Stimulated activated CD4-positive, alpha-beta T cell treated with anti-CD3 and anti-CD28 coated beads, Interleukin-4, amount 100 ng/mL, for 4 hours (primary cell): ENCODE data around the gene MANSC4.
A peak's percentile ranks its signal among the peaks of the same experiment; 100 is the strongest.

ENCODE experiments used
- DNase-seq, 2 experiments: peaks; one replicate each; pipeline ENCODE4 v3.0.0-alpha.2; 2020

MANSC4 gene

DNA sequence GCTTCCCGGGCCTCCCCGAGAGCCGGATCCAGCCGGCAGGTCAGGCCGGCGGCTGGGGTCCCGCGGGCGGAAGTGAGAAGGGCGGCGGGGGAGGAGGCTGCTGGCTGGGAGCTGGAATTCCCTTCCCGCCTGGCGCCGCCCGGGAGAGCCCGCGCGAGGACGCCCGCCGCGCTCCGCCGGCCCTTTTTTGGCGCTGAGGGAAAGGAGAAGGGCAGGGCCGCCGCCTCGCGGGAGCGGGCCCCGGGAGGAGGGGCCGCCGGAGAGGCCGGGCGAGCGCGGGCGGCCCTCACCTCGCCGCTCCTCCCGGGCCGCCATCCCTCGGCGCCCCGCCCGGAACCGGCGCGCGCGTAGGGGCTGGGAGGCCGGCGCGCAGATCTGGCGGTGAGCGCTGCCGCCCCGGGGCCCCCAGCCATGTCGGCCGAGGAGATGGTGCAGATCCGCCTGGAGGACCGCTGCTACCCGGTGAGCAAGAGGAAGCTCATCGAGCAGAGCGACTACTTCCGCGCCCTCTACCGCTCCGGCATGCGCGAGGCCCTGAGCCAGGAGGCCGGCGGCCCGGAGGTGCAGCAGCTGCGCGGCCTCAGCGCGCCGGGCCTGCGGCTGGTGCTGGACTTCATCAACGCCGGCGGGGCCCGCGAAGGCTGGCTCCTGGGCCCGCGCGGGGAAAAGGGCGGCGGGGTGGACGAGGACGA is at the start of gene MANSC4, which contains the start of gene KLHL42:
Gene MANSC4, minus strand, starts transcription at position 317 of the 692 bp plus-strand sequence. CDS start 8,960 bp downstream, outside the sequence.
Gene KLHL42, plus strand, starts transcription at position 314 of the 692 bp plus-strand sequence. Its CDS starts 98 bp downstream, at position 412.
- peak; percentile 58 to 61 for DNase-seq

- no peak for DNase-seq
Measured at GRCh38 chr12:27828196-27828595, 48.2 kb upstream of the MANSC4 start.

DNA sequence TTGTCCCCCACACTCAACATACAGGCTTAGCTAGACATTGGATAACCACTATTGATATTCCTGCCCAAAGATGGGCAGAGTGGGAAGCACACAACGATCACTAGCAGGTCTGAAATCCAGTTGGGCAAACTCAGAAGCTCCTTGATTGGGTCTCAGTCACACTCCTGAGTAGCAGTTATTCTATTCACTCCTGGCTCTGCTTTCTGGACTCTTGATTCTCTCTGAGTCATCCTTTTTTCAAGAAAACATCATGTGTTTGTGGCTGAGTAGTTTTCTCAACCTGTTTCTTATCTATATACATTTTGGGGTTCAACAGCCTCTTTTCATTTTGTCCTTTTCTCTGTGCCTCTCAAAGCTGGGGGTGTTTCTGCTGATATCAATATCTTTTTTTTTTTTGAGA is 46.0 kb upstream of the MANSC4 start:
- no peak for DNase-seq

DNA sequence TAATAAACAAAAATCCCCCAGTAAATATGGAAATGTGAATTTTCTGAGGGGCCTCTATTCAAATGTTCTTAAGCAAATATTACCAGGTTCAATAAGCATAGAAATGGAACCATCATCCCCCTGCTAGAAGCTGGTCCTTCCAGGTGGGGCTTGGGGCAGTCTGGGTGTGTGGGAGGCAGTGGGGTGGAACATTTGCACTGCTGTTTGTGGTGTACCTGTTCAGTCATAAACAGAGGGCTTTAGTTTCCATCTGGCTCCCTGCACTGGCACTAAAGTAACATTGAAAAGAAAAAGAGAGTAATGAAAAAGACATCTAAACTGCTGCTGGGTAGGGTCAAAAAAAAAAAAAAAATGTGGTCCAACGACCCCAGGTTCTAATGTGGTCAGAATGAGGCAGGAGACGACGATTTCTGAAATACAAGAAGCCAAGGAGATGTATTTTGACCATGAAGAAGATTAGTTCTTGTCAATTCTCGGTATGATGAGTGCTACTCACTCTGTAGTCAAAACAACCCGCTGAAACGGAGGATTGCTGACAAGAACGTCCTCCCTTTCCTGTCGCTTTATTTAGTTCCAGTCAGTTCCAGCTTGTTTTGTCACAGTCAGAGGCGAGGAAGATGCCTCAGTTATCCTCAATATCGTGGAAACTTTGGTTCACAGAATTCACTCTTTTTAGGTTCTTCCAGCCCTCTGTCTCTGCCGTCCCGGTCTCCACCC is 44.2 kb upstream of the MANSC4 start:
- DNase-seq: peak in 1 of 2 experiments; percentile 18

DNA sequence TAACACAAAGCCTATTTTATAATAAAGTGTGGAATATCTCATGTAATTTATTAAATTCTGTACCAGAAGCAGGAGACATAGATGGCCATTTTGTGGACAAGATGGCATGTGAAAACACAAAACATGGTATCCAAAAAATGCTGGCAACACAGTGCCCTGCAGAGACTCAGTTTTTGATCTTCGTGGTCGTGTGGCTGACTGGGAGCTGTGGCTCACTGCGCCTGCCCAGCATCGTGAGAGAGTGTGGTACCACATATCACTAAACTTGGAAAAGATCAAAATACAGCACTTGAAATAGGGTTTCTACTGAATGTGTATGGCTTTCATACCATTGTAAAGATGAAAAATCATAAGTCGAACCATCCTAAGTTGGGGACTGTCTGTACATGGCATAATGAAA is 43.0 kb upstream of the MANSC4 start:
- DNase-seq: no peak

- peak; percentile 43 to 79 for DNase-seq
Measured at GRCh38 chr12:27822076-27822712, 42.2 kb upstream of the MANSC4 start.

- peak in 1 of 2 experiments; percentile 13 for DNase-seq
Measured at GRCh38 chr12:27821259-27821973, 41.4 kb upstream of the MANSC4 start.

DNA sequence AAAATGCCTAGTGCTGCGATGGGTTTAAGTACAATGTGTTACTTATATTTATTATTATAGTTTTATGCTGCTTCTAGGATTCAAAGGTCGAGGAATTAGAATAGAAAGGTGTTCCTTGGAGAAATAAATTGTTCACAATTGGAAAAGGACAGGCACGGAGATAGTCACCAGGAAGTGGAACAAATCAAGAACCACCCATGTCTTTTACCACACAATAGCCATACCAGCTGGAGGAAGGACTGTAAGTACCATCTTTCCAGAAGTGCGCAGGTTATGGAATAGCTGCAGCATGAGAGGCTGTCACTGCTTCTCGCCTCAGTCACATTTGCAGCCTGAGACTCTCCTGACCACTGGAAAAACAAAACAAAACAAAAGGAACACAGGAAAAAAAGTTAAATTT is 40.5 kb upstream of the MANSC4 start:
- no peak for DNase-seq

DNA sequence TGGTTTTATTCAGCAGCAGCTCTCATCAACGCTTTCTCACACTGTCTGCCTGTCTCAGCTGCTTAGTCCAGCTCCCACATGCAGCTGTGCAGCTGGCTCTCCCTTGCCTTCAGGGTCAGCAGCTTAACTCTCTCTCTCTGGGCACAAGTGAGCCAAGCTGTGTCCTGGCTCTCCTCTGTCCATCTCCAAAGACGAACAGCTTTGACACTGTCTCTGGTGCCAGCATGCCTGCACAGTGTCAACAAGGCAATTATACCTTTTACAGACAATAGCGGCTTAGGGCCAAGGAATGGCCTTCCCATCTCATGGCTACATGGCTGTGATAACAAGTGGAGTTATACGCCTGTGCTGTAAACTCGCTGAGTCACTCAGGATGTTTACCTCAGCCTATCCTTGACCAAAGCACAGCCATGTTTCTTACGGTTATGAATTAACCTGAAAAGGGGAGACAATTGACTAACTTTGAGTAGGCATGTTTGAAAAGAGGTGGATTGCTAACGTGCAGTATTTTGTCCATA is 38.4 kb upstream of the MANSC4 start:
- no peak for DNase-seq

- no peak for DNase-seq
Measured at GRCh38 chr12:27817766-27818165, 37.7 kb upstream of the MANSC4 start.

GRCh38 chr12:27814851-27815591 is 35.0 kb upstream of the MANSC4 start:
- no peak for DNase-seq

GRCh38 chr12:27814411-27814810 is 34.4 kb upstream of the MANSC4 start:
- no peak for DNase-seq

DNA sequence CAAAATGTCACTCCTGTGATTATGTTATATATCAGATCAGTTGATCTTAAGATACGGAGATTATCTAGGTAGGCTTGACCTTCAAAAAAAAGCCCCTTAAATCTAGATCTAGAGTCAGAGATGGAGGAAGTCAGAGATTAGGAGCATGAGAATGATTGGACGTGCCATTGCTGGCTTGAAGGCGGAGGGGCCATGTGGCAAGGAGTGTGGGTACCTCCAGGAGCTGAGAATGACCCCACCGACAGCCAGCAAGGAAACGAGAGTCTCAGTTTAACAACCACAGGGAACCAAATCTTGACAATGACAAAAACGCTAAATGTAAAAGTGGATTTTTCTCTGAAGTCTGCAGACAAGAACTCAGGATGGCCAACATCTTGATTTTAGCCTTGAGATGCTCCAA is 32.5 kb upstream of the MANSC4 start:
- DNase-seq: no peak

- DNase-seq: no peak
Measured at GRCh38 chr12:27810756-27811155, 30.7 kb upstream of the MANSC4 start.

- no peak for DNase-seq
Measured at GRCh38 chr12:27808841-27809240, 28.8 kb upstream of the MANSC4 start.

GRCh38 chr12:27807063-27807703 is 27.1 kb upstream of the MANSC4 start:
- peak in 1 of 2 experiments; percentile 7 for DNase-seq

DNA sequence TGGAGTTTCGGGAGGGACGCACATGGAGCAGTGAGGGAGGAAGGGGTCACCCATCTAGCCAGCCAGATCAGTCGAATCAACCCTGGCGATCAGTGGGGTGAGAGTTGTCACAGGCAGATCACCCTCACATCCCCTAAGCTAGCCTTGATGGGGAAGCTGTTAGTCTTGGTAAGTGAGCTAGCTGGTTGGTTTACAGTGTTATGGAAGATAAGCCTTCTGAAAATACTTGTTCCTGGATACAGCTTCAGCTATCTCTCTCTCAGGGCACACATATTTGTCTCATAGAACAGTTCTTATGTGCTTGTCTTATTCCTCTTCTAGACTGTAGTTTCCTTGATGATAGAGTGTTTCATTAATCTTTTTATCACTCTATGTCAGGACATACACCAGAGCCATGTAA is 26.2 kb upstream of the MANSC4 start:
- no peak for DNase-seq

GRCh38 chr12:27805238-27805637 is 25.2 kb upstream of the MANSC4 start:
- no peak for DNase-seq

DNA sequence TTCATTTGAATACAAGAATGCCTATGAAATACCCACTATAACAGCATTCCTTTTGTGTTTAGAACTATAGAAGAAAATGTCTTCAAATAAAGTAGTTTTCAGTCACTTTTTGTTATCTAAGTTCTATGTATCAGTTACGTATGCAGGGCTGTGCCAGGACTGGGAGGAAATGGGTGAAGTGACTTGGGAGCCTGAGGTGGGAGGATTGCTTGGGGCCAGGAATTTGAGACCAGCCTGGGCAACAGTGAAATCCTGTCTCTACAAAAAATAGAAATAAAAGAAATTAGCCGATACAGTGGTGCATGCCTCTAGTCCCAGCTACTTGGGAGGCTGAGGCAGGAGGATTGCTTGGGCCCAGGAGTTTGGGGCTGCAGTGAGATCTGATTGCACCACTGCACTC is 22.9 kb upstream of the MANSC4 start:
- DNase-seq: no peak

DNA sequence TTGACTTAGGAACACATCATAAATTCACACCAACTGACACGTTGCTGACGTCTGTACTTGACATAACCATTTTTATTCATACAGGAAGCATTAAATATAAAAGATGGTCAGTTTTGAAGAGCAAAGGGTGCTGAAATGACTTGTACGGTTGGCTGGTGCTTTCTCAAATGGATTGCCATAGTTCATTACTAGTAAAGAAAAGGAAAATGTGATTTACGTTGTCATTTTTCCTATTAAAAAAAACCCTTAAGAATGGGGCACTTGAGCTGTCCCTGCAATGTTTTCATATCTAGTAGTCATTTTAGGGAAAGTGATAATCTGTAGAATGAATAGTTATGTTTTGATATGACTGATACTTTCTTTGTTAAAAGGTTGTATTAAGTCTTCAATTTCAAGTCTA is 22.5 kb upstream of the MANSC4 start:
- DNase-seq: no peak

- no peak for DNase-seq
Measured at GRCh38 chr12:27801630-27802029, 21.6 kb upstream of the MANSC4 start.

DNA sequence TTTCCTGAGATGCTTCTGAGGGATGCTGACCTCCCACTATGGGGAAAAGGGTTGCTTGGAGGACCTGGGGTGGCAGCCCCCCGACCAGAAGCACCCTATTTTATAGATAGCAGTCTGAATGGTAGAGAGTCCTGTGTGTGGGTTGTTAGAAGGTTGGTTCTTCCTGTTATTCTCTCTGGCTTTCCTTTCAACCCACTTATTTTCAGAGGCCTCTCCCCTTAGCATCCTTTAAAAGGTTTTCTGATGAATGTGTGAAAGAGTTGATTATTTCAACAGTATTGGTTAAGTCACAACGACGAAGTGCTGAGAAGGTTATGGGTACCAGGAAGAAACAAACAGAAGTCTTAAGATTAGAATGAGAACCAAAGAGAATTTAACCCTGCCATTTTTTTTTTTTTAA is 20.8 kb upstream of the MANSC4 start:
- no peak for DNase-seq
